ENCODE results near the gene SMG5. TPM values are rescaled to one million over a fixed set of nuclear protein-coding genes. Genes with fewer than 3 reads are reported as not detected.

Gene SMG5
- polyA plus RNA-seq, 1 donor from 2014 or later: 57.3 TPM

DNA sequence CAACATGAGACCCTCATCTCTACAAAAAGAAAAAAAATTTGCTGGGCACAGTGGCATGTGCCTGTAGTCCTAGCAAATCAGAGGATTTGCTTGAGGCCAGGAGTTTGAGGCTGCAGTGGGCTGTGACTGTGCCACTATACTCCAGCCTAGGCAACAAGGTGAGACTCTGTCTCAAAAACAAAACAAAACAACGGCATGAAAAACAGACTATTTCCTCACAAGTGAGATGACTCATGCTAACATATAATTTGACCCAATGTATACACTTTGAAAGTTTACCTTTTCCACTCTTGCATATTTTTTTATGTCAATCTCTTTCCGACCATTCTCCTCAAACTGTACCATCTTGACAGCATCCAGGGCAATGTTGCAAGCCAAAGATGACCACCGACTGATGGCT lies 37.9 kb upstream of the SMG5 start:
- Histone ChIP-seq H3K36me3 (ENCODE audit: insufficient read depth, low read length) (peaks cover 11% of the 10 kb centered on the region), H2AFZ (ENCODE audit: low read depth, low read length) (no peak overlapping the region), H3K9me2 (ENCODE audit: insufficient read depth, low read length) (no peaks in the 10 kb centered on the region), H3K79me2 (replicated peaks; ENCODE audit: insufficient read depth, low read length) (no peaks in the 10 kb centered on the region), H3K4me3 (ENCODE audit: low read length) (no peak overlapping the region), H3K9ac (ENCODE audit: low read length) (no peak overlapping the region), H3K4me2 (ENCODE audit: low read length) (no peak overlapping the region), H3K9me3 (ENCODE audit: low read length) (no peaks in the 10 kb centered on the region), H3F3A (ENCODE audit: insufficient read depth, low read length, poor library complexity, severe bottlenecking) (no peaks in the 10 kb centered on the region), H3K27me3 (ENCODE audit: insufficient read depth, low read depth, low read length) (no peaks in the 10 kb centered on the region), H3K27ac (ENCODE audit: low read length) (no peak overlapping the region), H4K20me1 (ENCODE audit: insufficient read depth) (no peaks in the 10 kb centered on the region)
- no peak for TF ChIP-seq EZH2 (IDR thresholded peaks at IDR 0.05; ENCODE audit: borderline replicate concordance, insufficient read depth, low read length, poor library complexity, severe bottlenecking)
- TF ChIP-seq EP300 (conservative IDR thresholded peaks at IDR 0.05; ENCODE audit: poor library complexity, severe bottlenecking): no peak
- no peak for TF ChIP-seq RAD21 (conservative IDR thresholded peaks at IDR 0.05)
- TF ChIP-seq, protein P1, sequence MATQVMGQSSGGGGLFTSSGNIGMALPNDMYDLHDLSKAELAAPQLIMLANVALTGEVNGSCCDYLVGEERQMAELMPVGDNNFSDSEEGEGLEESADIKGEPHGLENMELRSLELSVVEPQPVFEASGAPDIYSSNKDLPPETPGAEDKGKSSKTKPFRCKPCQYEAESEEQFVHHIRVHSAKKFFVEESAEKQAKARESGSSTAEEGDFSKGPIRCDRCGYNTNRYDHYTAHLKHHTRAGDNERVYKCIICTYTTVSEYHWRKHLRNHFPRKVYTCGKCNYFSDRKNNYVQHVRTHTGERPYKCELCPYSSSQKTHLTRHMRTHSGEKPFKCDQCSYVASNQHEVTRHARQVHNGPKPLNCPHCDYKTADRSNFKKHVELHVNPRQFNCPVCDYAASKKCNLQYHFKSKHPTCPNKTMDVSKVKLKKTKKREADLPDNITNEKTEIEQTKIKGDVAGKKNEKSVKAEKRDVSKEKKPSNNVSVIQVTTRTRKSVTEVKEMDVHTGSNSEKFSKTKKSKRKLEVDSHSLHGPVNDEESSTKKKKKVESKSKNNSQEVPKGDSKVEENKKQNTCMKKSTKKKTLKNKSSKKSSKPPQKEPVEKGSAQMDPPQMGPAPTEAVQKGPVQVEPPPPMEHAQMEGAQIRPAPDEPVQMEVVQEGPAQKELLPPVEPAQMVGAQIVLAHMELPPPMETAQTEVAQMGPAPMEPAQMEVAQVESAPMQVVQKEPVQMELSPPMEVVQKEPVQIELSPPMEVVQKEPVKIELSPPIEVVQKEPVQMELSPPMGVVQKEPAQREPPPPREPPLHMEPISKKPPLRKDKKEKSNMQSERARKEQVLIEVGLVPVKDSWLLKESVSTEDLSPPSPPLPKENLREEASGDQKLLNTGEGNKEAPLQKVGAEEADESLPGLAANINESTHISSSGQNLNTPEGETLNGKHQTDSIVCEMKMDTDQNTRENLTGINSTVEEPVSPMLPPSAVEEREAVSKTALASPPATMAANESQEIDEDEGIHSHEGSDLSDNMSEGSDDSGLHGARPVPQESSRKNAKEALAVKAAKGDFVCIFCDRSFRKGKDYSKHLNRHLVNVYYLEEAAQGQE (IDR thresholded peaks at IDR 0.05; ENCODE audit: borderline replicate concordance): no peak
- no peak for TF ChIP-seq POLR2AphosphoS5 (IDR thresholded peaks at IDR 0.05)

DNA sequence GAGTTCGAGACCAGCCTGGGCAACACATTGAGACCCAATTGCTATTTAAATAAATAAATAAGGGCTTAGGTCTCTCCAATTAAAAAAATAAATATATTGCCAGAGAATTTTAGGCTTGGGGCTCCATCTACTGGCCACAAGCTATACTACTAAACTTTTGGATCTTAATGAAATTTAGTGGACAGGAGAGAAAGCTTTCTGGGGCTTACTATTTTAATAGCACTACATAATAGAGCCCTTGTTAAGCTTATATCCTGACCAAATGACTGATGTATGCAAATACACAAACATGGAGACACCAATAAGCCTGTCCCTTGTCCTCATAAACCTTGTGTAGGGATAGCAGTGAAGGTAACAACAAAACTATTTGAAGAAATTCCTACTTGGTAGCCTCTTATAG lies 37.0 kb upstream of the SMG5 start:
- H3K9ac ChIP-seq (ENCODE audit: low read length): no peak overlapping the region
- peaks cover 11% of the 10 kb centered on the region for H3K36me3 ChIP-seq (ENCODE audit: insufficient read depth, low read length)
- no peaks in the 10 kb centered on the region for H3K79me2 ChIP-seq (replicated peaks; ENCODE audit: insufficient read depth, low read length)
- H3K9me3 ChIP-seq (ENCODE audit: low read length): no peaks in the 10 kb centered on the region
- TF ChIP-seq POLR2AphosphoS5 (IDR thresholded peaks at IDR 0.05): no peak
- no peak for TF ChIP-seq EP300 (conservative IDR thresholded peaks at IDR 0.05; ENCODE audit: poor library complexity, severe bottlenecking)
- TF ChIP-seq RAD21 (conservative IDR thresholded peaks at IDR 0.05): peak; percentile 50
- TF ChIP-seq, protein P2, sequence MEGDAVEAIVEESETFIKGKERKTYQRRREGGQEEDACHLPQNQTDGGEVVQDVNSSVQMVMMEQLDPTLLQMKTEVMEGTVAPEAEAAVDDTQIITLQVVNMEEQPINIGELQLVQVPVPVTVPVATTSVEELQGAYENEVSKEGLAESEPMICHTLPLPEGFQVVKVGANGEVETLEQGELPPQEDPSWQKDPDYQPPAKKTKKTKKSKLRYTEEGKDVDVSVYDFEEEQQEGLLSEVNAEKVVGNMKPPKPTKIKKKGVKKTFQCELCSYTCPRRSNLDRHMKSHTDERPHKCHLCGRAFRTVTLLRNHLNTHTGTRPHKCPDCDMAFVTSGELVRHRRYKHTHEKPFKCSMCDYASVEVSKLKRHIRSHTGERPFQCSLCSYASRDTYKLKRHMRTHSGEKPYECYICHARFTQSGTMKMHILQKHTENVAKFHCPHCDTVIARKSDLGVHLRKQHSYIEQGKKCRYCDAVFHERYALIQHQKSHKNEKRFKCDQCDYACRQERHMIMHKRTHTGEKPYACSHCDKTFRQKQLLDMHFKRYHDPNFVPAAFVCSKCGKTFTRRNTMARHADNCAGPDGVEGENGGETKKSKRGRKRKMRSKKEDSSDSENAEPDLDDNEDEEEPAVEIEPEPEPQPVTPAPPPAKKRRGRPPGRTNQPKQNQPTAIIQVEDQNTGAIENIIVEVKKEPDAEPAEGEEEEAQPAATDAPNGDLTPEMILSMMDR (IDR thresholded peaks at IDR 0.05; ENCODE audit: poor library complexity, severe bottlenecking): peak; percentile 57
- no peak for TF ChIP-seq EZH2 (IDR thresholded peaks at IDR 0.05; ENCODE audit: borderline replicate concordance, insufficient read depth, low read length, poor library complexity, severe bottlenecking)
- no peak for TF ChIP-seq MXI1 (conservative IDR thresholded peaks at IDR 0.05; ENCODE audit: poor library complexity, severe bottlenecking)
- no peak overlapping the region for H2AFZ ChIP-seq (ENCODE audit: low read depth, low read length)
- H3K9me2 ChIP-seq (ENCODE audit: insufficient read depth, low read length): no peaks in the 10 kb centered on the region
- H3K27ac ChIP-seq (ENCODE audit: low read length): no peak overlapping the region
- no peaks in the 10 kb centered on the region for H4K20me1 ChIP-seq (ENCODE audit: insufficient read depth)
- no peaks in the 10 kb centered on the region for H3K27me3 ChIP-seq (ENCODE audit: insufficient read depth, low read depth, low read length)
- H3K4me3 ChIP-seq (ENCODE audit: low read length): no peak overlapping the region
- H3K4me2 ChIP-seq (ENCODE audit: low read length): no peak overlapping the region
- H3F3A ChIP-seq (ENCODE audit: insufficient read depth, low read length, poor library complexity, severe bottlenecking): no peaks in the 10 kb centered on the region

DNA sequence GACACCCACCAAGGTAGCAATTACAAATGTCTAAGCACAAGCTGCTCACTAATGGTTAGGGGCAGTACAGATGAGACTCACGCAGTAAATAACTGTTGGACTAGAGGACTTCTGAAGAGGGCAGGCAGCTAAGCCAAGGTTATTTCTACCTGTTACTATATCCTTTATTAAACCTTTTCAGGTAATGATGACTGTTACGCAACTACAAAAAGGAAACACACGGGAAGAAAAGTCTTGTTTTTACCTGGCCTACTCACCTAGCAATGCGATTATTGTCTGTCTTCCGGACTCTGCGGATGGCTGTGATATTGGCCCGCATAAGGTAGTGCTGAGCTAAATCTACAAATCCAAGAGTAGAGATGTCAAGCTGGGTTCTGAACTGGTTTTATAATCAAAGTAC lies 34.3 kb upstream of the SMG5 start:
- no peak for TF ChIP-seq POLR2AphosphoS5 (IDR thresholded peaks at IDR 0.05)
- TF ChIP-seq, protein P1 (IDR thresholded peaks at IDR 0.05; ENCODE audit: borderline replicate concordance): no peak
- no peak overlapping the region for H2AFZ ChIP-seq (ENCODE audit: low read depth, low read length)
- H3K9me2 ChIP-seq (ENCODE audit: insufficient read depth, low read length): no peaks in the 10 kb centered on the region
- H3K27me3 ChIP-seq (ENCODE audit: insufficient read depth, low read depth, low read length): no peaks in the 10 kb centered on the region
- H3K4me3 ChIP-seq (ENCODE audit: low read length): no peak overlapping the region
- H3K9ac ChIP-seq (ENCODE audit: low read length): no peak overlapping the region
- no peaks in the 10 kb centered on the region for H3K79me2 ChIP-seq (replicated peaks; ENCODE audit: insufficient read depth, low read length)
- H4K20me1 ChIP-seq (ENCODE audit: insufficient read depth): no peaks in the 10 kb centered on the region
- no peak overlapping the region for H3K27ac ChIP-seq (ENCODE audit: low read length)
- H3K36me3 ChIP-seq (ENCODE audit: insufficient read depth, low read length): peaks cover 11% of the 10 kb centered on the region
- H3K9me3 ChIP-seq (ENCODE audit: low read length): no peaks in the 10 kb centered on the region
- no peak overlapping the region for H3K4me2 ChIP-seq (ENCODE audit: low read length)
- H3F3A ChIP-seq (ENCODE audit: insufficient read depth, low read length, poor library complexity, severe bottlenecking): no peaks in the 10 kb centered on the region

Measured in neural cell (in vitro differentiated cells).